Measurements from ENCODE around the gene AZIN2. TPM values are rescaled to one million over a fixed set of nuclear protein-coding genes. Genes with fewer than 3 reads are reported as not detected.
A peak's percentile ranks its signal among the peaks of the same experiment; 100 is the strongest.
"Not testable (repeated sequence)": the region's sequence is repeated elsewhere in the genome, so short reads cannot be mapped to it uniquely, and the experiment has no call there.

Gene AZIN2
- total RNA-seq, 1 donor from 2014 or later, result 2.8 TPM

GRCh38 chr1:33055210-33056008 is 25.5 kb upstream of the AZIN2 start:
- no peaks in the 10 kb centered on the region for H3K36me3 ChIP-seq (ENCODE audit: control insufficient read depth, insufficient read depth, low read length)
- no peaks in the 10 kb centered on the region for H3K27me3 ChIP-seq (ENCODE audit: control insufficient read depth, insufficient read depth, low read length)
- peak; percentile 76 for TF ChIP-seq CTCF (IDR thresholded peaks at IDR 0.05; ENCODE audit: insufficient read depth, low read length, poor library complexity, severe bottlenecking)
- H3K4me3 ChIP-seq (ENCODE audit: low read depth, low read length), result no peak overlapping the region
- DNase-seq (ENCODE audit: low read depth), result peak; percentile 73

- Histone ChIP-seq H3K27me3 (ENCODE audit: control insufficient read depth, insufficient read depth, low read length) (no peaks in the 10 kb centered on the region), H3K36me3 (ENCODE audit: control insufficient read depth, insufficient read depth, low read length) (no peaks in the 10 kb centered on the region), H3K4me3 (ENCODE audit: low read depth, low read length) (no peak overlapping the region)
- TF ChIP-seq CTCF (IDR thresholded peaks at IDR 0.05; ENCODE audit: insufficient read depth, low read length, poor library complexity, severe bottlenecking), result no peak
- no peak for DNase-seq (ENCODE audit: low read depth)
Measured at GRCh38 chr1:33056426-33056825, 24.5 kb upstream of the AZIN2 start.

- no peak for DNase-seq (ENCODE audit: low read depth)
- no peaks in the 10 kb centered on the region for H3K36me3 ChIP-seq (ENCODE audit: control insufficient read depth, insufficient read depth, low read length)
- H3K27me3 ChIP-seq (ENCODE audit: control insufficient read depth, insufficient read depth, low read length), result no peaks in the 10 kb centered on the region
- TF ChIP-seq CTCF (IDR thresholded peaks at IDR 0.05; ENCODE audit: insufficient read depth, low read length, poor library complexity, severe bottlenecking), result no peak
- H3K4me3 ChIP-seq (ENCODE audit: low read depth, low read length), result no peak overlapping the region
Measured at GRCh38 chr1:33057095-33057494, 23.9 kb upstream of the AZIN2 start.

- no peak for DNase-seq (ENCODE audit: low read depth)
- Histone ChIP-seq H3K4me3 (ENCODE audit: low read depth, low read length) (no peak overlapping the region), H3K27me3 (ENCODE audit: control insufficient read depth, insufficient read depth, low read length) (no peaks in the 10 kb centered on the region), H3K36me3 (ENCODE audit: control insufficient read depth, insufficient read depth, low read length) (no peaks in the 10 kb centered on the region)
- no peak for TF ChIP-seq CTCF (IDR thresholded peaks at IDR 0.05; ENCODE audit: insufficient read depth, low read length, poor library complexity, severe bottlenecking)
Measured at GRCh38 chr1:33060579-33061083, 20.3 kb upstream of the AZIN2 start.

GRCh38 chr1:33061834-33062233 is 19.1 kb upstream of the AZIN2 start:
- H3K36me3 ChIP-seq (ENCODE audit: control insufficient read depth, insufficient read depth, low read length), result no peaks in the 10 kb centered on the region
- H3K27me3 ChIP-seq (ENCODE audit: control insufficient read depth, insufficient read depth, low read length), result no peaks in the 10 kb centered on the region
- H3K4me3 ChIP-seq (ENCODE audit: low read depth, low read length), result no peak overlapping the region
- no peak for TF ChIP-seq CTCF (IDR thresholded peaks at IDR 0.05; ENCODE audit: insufficient read depth, low read length, poor library complexity, severe bottlenecking)
- DNase-seq (ENCODE audit: low read depth), result no peak

GRCh38 chr1:33064284-33064683 is 16.7 kb upstream of the AZIN2 start:
- H3K27me3 ChIP-seq (ENCODE audit: control insufficient read depth, insufficient read depth, low read length); H3K36me3 ChIP-seq (ENCODE audit: control insufficient read depth, insufficient read depth, low read length); DNase-seq (ENCODE audit: low read depth); H3K4me3 ChIP-seq (ENCODE audit: low read depth, low read length): not testable (repeated sequence)
